Measurements from ENCODE around the gene SLC29A3. TPM values are rescaled to one million over a fixed set of nuclear protein-coding genes. Genes with fewer than 3 reads are reported as not detected.

Gene SLC29A3
- total and polyA plus RNA-seq, 2 experiments from 2014 or later = 10.3 to 12.3 TPM

DNA sequence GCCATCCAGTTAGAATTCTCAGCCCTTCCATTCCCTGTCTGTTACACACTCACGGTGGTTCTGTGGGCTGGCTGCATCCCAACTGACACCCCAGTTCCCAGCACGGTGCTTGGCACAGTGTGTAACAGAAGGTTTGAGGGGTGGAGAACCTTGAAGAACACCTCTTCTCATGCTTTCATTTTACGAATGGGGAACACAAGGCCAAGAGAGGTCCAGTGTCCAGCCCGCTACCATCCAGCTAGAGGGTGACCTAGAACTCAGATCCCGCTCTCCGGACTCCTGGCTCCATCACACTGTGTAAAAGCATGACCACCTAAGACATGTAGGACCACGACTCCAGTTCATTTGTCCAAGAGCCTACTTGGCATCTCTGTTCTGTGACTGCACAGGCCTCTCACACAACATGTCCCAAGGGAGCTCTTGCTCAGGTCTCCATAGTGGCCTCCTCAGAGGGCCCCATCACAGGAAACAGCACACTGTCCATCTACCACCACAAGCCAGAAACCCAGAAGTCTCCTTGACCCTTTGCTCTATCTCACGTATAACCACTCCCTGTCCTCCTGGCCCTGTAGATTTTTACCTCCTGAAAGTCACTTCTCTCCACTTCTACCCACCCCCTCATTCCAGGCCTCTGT lies 74.9 kb downstream of the SLC29A3 start (continued):
- TF ChIP-seq, protein P1, sequence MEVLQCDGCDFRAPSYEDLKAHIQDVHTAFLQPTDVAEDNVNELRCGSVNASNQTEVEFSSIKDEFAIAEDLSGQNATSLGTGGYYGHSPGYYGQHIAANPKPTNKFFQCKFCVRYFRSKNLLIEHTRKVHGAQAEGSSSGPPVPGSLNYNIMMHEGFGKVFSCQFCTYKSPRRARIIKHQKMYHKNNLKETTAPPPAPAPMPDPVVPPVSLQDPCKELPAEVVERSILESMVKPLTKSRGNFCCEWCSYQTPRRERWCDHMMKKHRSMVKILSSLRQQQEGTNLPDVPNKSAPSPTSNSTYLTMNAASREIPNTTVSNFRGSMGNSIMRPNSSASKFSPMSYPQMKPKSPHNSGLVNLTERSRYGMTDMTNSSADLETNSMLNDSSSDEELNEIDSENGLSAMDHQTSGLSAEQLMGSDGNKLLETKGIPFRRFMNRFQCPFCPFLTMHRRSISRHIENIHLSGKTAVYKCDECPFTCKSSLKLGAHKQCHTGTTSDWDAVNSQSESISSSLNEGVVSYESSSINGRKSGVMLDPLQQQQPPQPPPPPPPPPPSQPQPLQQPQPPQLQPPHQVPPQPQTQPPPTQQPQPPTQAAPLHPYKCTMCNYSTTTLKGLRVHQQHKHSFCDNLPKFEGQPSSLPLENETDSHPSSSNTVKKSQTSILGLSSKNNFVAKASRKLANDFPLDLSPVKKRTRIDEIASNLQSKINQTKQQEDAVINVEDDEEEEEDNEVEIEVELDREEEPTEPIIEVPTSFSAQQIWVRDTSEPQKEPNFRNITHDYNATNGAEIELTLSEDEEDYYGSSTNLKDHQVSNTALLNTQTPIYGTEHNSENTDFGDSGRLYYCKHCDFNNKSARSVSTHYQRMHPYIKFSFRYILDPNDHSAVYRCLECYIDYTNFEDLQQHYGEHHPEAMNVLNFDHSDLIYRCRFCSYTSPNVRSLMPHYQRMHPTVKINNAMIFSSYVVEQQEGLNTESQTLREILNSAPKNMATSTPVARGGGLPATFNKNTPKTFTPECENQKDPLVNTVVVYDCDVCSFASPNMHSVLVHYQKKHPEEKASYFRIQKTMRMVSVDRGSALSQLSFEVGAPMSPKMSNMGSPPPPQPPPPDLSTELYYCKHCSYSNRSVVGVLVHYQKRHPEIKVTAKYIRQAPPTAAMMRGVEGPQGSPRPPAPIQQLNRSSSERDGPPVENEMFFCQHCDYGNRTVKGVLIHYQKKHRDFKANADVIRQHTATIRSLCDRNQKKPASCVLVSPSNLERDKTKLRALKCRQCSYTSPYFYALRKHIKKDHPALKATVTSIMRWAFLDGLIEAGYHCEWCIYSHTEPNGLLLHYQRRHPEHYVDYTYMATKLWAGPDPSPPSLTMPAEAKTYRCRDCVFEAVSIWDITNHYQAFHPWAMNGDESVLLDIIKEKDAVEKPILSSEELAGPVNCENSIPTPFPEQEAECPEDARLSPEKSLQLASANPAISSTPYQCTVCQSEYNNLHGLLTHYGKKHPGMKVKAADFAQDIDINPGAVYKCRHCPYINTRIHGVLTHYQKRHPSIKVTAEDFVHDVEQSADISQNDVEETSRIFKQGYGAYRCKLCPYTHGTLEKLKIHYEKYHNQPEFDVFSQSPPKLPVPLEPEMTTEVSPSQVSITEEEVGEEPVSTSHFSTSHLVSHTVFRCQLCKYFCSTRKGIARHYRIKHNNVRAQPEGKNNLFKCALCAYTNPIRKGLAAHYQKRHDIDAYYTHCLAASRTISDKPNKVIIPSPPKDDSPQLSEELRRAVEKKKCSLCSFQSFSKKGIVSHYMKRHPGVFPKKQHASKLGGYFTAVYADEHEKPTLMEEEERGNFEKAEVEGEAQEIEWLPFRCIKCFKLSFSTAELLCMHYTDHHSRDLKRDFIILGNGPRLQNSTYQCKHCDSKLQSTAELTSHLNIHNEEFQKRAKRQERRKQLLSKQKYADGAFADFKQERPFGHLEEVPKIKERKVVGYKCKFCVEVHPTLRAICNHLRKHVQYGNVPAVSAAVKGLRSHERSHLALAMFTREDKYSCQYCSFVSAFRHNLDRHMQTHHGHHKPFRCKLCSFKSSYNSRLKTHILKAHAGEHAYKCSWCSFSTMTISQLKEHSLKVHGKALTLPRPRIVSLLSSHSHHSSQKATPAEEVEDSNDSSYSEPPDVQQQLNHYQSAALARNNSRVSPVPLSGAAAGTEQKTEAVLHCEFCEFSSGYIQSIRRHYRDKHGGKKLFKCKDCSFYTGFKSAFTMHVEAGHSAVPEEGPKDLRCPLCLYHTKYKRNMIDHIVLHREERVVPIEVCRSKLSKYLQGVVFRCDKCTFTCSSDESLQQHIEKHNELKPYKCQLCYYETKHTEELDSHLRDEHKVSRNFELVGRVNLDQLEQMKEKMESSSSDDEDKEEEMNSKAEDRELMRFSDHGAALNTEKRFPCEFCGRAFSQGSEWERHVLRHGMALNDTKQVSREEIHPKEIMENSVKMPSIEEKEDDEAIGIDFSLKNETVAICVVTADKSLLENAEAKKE (CRISPR knock-in tag; IDR thresholded peaks at IDR 0.05) = no peak
- TF ChIP-seq ETS1 (IDR thresholded peaks at IDR 0.05) (no peak), NANOG (IDR thresholded peaks at IDR 0.05; ENCODE audit: borderline replicate concordance) (no peak), EZH2 (IDR thresholded peaks at IDR 0.05; ENCODE audit: low read depth, unreplicated experiment) (no peak), CTCF (conservative IDR thresholded peaks at IDR 0.05; ENCODE audit: low read depth in 2 of 2) (no peak)

Measured in GM23338 (cell line).